LNCAP (cell line): ENCODE data around the gene ST3GAL5.

ENCODE experiments used
- CTCF ChIP-seq: fragments of 450-650 bp; IDR thresholded peaks from 2 replicates; pipeline ENCODE4 v1.5.1; 2017; ENCODE audit warnings: mild to moderate bottlenecking

The ST3GAL5 gene

GRCh38 chr2:85792783-85793441 is 95.9 kb downstream of the ST3GAL5 start:
- TF ChIP-seq CTCF: no peak

DNA sequence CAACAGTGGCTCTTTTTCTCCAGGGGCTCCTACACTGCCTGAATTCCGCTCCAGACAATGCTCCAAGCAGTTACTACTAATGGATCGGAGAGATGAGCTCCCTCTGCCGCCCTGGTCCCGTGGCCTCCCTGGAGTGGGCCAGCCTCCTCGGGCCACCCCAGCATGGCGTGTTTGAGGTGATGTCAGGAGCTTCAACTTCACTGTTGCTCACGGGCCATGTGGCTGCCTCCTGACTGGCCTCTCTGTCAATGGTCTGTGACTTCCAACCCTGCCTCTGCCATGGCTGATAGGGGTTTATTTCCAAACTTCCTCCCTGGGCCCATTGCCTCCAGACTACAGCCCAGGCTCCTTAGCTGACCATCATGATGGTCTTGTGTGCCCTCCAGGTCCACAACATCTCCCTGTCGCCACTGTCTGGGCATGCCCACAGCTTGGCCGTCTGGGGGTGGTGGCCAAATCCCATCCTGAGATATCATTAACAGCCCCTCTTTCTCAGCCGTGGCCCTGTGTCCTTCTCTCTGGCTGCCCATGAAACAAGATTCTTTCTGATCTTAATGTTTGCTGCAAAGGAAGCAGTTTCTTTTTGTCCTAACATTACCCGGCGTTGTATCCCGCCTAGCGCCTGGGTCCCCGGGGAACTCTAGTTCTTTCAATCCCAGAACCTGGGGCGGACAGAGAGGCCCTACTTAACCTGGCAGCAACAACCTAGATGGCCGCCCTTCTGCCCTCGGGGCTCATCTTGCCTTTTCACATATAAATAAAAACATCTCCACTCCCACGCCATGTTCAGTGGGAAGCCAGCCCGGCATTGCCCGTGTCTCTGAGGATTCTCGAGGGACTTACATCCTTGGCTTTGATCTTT is 96.9 kb downstream of the ST3GAL5 start:
- TF ChIP-seq CTCF: no peak

GRCh38 chr2:85790499-85791188 is 98.1 kb downstream of the ST3GAL5 start:
- TF ChIP-seq CTCF: no peak

DNA sequence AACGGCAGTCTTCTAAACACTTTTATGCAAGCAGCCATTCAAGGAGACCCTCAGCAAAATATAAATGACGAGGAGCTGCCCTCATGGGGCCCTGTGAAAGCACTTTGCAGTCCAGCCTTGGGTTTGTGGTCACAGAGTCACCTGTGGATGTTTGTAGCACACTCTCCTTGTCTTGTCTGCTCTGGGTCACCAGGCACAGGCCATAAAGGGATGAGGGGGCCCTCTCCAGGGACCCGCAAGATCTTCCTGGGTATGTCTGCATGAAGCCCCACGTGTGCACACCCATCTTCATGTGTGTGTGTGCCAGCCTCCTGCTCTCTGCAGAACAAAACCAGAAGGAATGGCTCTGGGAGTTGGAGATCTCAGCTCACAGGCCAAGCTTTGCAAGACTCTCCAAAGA is 98.8 kb downstream of the ST3GAL5 start:
- no peak for TF ChIP-seq CTCF

DNA sequence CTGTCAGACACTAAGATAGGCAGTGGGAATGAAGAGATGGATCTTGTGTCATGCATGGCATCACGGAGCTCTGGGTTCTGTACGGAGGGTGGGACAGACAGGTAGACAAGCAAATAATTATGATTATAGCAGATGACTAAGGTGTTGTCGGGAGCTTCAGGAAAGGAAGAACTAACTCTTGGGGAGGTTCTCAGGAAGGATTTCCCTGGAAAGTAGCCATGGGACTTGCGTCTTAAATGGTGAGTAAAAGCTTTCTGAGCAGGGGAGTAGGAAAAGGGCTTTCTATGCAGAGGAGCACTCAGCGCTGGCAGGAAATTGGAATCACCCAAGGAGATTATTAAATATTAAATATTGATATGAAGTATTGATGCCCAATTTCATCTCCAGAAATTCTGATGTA is 99.5 kb downstream of the ST3GAL5 start:
- no peak for TF ChIP-seq CTCF

GRCh38 chr2:85788603-85789002 is 100.2 kb downstream of the ST3GAL5 start:
- TF ChIP-seq CTCF: no peak

DNA sequence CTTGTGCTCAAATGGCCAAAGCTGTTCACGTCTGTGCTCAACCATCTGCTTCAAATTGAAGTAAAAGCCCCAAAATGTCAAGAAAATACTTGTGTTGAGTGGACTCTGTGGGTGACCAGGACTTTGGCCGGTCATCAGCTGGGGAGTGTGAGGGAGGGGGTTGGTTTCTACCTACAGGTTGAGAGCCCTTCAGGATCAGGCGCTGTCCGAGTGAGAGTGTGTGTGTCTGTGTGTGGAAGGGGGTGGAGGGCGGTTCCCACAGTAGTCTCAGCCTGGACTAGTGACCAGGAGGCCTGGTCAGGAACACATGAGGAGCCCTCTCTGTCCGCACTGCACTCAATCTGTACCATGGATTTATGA is 100.8 kb downstream of the ST3GAL5 start:
- TF ChIP-seq CTCF: no peak
